Measurements from ENCODE around the gene RETN. TPM values are rescaled to one million over a fixed set of nuclear protein-coding genes. Genes with fewer than 3 reads are reported as not detected.

Gene RETN
- total and polyA plus RNA-seq, 9 donors, result 2.0 to 4.5 (median 2.7) TPM

- no peaks in the 10 kb centered on the region for H3K27me3 ChIP-seq (ENCODE audit: control insufficient read depth, insufficient read depth, low read length)
- peak overlapping the region; percentile 93 for H3K4me3 ChIP-seq (ENCODE audit: low read length)
- H3K9me3 ChIP-seq (replicated peaks; ENCODE audit: control insufficient read depth, low read depth, low read length), result no peaks in the 10 kb centered on the region
- no peak for DNase-seq
- H3K4me1 ChIP-seq (ENCODE audit: control insufficient read depth, insufficient read depth, low read length), result peaks cover 21% of the 10 kb centered on the region
- WGBS (ENCODE audit: insufficient coverage), result 7% methylated on average over 15 of the region's 15 CpGs
- H3K27ac ChIP-seq (ENCODE audit: low read length), result peak overlapping the region; percentile 48
- H3K36me3 ChIP-seq (ENCODE audit: control insufficient read depth, insufficient read depth, low read length), result peaks cover 34% of the 10 kb centered on the region
Observed at GRCh38 chr19:7628589-7629311, 40.1 kb upstream of the RETN start.

GRCh38 chr19:7629347-7630054 lies 39.3 kb upstream of the RETN start, which contains the start of the genes PET100 and XAB2:
Gene PET100 (plus strand): TSS chr19:7629793. CDS start chr19:7629834, 41 bp downstream.
Gene XAB2 (minus strand): TSS chr19:7629545. CDS start chr19:7629527, 18 bp downstream.
- H3K27ac ChIP-seq (ENCODE audit: low read length), result peak within 1 kb of the TSS; percentile 48
- DNase-seq, result peak; percentile 100
- peaks cover 21% of the 10 kb centered on the region for H3K4me1 ChIP-seq (ENCODE audit: control insufficient read depth, insufficient read depth, low read length)
- no peaks in the 10 kb centered on the region for H3K27me3 ChIP-seq (ENCODE audit: control insufficient read depth, insufficient read depth, low read length)
- under 1% methylated on average over 39 of the region's 40 CpGs for WGBS (ENCODE audit: insufficient coverage)
- H3K9me3 ChIP-seq (replicated peaks; ENCODE audit: control insufficient read depth, low read depth, low read length), result no peaks in the 10 kb centered on the region
- peak within 1 kb of the TSS; percentile 93 for H3K4me3 ChIP-seq (ENCODE audit: low read length)
- peaks cover 28% of the 10 kb centered on the region for H3K36me3 ChIP-seq (ENCODE audit: control insufficient read depth, insufficient read depth, low read length)

GRCh38 chr19:7631577-7631976 lies 37.3 kb upstream of the RETN start:
- H3K36me3 ChIP-seq (ENCODE audit: control insufficient read depth, insufficient read depth, low read length), result peaks cover 18% of the 10 kb centered on the region
- H3K4me3 ChIP-seq (ENCODE audit: low read length), result no peak overlapping the region
- WGBS (ENCODE audit: insufficient coverage), result 88% methylated on average over 9 of the region's 12 CpGs
- DNase-seq, result no peak
- no peak overlapping the region for H3K27ac ChIP-seq (ENCODE audit: low read length)
- peaks cover 14% of the 10 kb centered on the region for H3K27me3 ChIP-seq (ENCODE audit: control insufficient read depth, insufficient read depth, low read length)
- H3K4me1 ChIP-seq (ENCODE audit: control insufficient read depth, insufficient read depth, low read length), result peaks cover 21% of the 10 kb centered on the region
- H3K9me3 ChIP-seq (replicated peaks; ENCODE audit: control insufficient read depth, low read depth, low read length), result no peaks in the 10 kb centered on the region

GRCh38 chr19:7632340-7633203 lies 36.3 kb upstream of the RETN start:
- Histone ChIP-seq H3K27ac (ENCODE audit: low read length) (no peak overlapping the region), H3K27me3 (ENCODE audit: control insufficient read depth, insufficient read depth, low read length) (peaks cover 22% of the 10 kb centered on the region), H3K36me3 (ENCODE audit: control insufficient read depth, insufficient read depth, low read length) (peaks cover 10% of the 10 kb centered on the region), H3K9me3 (replicated peaks; ENCODE audit: control insufficient read depth, low read depth, low read length) (no peaks in the 10 kb centered on the region), H3K4me1 (ENCODE audit: control insufficient read depth, insufficient read depth, low read length) (peaks cover 21% of the 10 kb centered on the region), H3K4me3 (ENCODE audit: low read length) (no peak overlapping the region)
- 91% methylated on average over 33 of the region's 40 CpGs for WGBS (ENCODE audit: insufficient coverage)
- no peak for DNase-seq

GRCh38 chr19:7633698-7634097 lies 35.2 kb upstream of the RETN start, which contains the start of gene PCP2:
Gene PCP2 (minus strand): TSS chr19:7633719. CDS start chr19:7633457, 262 bp downstream.
- DNase-seq, result no peak
- 31% methylated on average over 2 of the region's 2 CpGs for WGBS (ENCODE audit: insufficient coverage)
- Histone ChIP-seq H3K36me3 (ENCODE audit: control insufficient read depth, insufficient read depth, low read length) (peaks cover 10% of the 10 kb centered on the region), H3K27ac (ENCODE audit: low read length) (no peak within 1 kb of the TSS), H3K27me3 (ENCODE audit: control insufficient read depth, insufficient read depth, low read length) (peaks cover 27% of the 10 kb centered on the region), H3K4me3 (ENCODE audit: low read length) (no peak within 1 kb of the TSS), H3K4me1 (ENCODE audit: control insufficient read depth, insufficient read depth, low read length) (peaks cover 11% of the 10 kb centered on the region), H3K9me3 (replicated peaks; ENCODE audit: control insufficient read depth, low read depth, low read length) (no peaks in the 10 kb centered on the region)

GRCh38 chr19:7635670-7636069 lies 33.2 kb upstream of the RETN start:
- Histone ChIP-seq H3K4me3 (ENCODE audit: low read length) (no peak overlapping the region), H3K9me3 (replicated peaks; ENCODE audit: control insufficient read depth, low read depth, low read length) (no peaks in the 10 kb centered on the region), H3K36me3 (ENCODE audit: control insufficient read depth, insufficient read depth, low read length) (peaks cover 10% of the 10 kb centered on the region), H3K27ac (ENCODE audit: low read length) (no peak overlapping the region), H3K4me1 (ENCODE audit: control insufficient read depth, insufficient read depth, low read length) (peaks cover 2% of the 10 kb centered on the region), H3K27me3 (ENCODE audit: control insufficient read depth, insufficient read depth, low read length) (peaks cover 27% of the 10 kb centered on the region)
- no peak for DNase-seq
- 86% methylated on average over 1 of the region's 6 CpGs for WGBS (ENCODE audit: insufficient coverage)

GRCh38 chr19:7636317-7636690 lies 32.5 kb upstream of the RETN start:
- H3K4me1 ChIP-seq (ENCODE audit: control insufficient read depth, insufficient read depth, low read length), result no peaks in the 10 kb centered on the region
- no peak overlapping the region for H3K27ac ChIP-seq (ENCODE audit: low read length)
- no peak for DNase-seq
- WGBS (ENCODE audit: insufficient coverage), result 60% methylated on average over 16 of the region's 16 CpGs
- H3K36me3 ChIP-seq (ENCODE audit: control insufficient read depth, insufficient read depth, low read length), result peaks cover 10% of the 10 kb centered on the region
- H3K4me3 ChIP-seq (ENCODE audit: low read length), result no peak overlapping the region
- H3K9me3 ChIP-seq (replicated peaks; ENCODE audit: control insufficient read depth, low read depth, low read length), result no peaks in the 10 kb centered on the region
- H3K27me3 ChIP-seq (ENCODE audit: control insufficient read depth, insufficient read depth, low read length), result peaks cover 27% of the 10 kb centered on the region

GRCh38 chr19:7636691-7637373 lies 32.0 kb upstream of the RETN start, which contains the start of gene STXBP2:
Gene STXBP2 (plus strand): TSS chr19:7637110. CDS start chr19:7637150, 40 bp downstream.
- H3K4me3 ChIP-seq (ENCODE audit: low read length), result peak within 1 kb of the TSS; percentile 27
- peak within 1 kb of the TSS; percentile 3 for H3K27ac ChIP-seq (ENCODE audit: low read length)
- H3K36me3 ChIP-seq (ENCODE audit: control insufficient read depth, insufficient read depth, low read length), result peaks cover 7% of the 10 kb centered on the region
- peaks cover 27% of the 10 kb centered on the region for H3K27me3 ChIP-seq (ENCODE audit: control insufficient read depth, insufficient read depth, low read length)
- no peaks in the 10 kb centered on the region for H3K4me1 ChIP-seq (ENCODE audit: control insufficient read depth, insufficient read depth, low read length)
- no peak for DNase-seq
- H3K9me3 ChIP-seq (replicated peaks; ENCODE audit: control insufficient read depth, low read depth, low read length), result no peaks in the 10 kb centered on the region
- 7% methylated on average over 60 of the region's 61 CpGs for WGBS (ENCODE audit: insufficient coverage)

- H3K9me3 ChIP-seq (replicated peaks; ENCODE audit: control insufficient read depth, low read depth, low read length), result no peaks in the 10 kb centered on the region
- H3K4me3 ChIP-seq (ENCODE audit: low read length), result peak overlapping the region; percentile 27
- 38% methylated on average over 16 of the region's 30 CpGs for WGBS (ENCODE audit: insufficient coverage)
- H3K4me1 ChIP-seq (ENCODE audit: control insufficient read depth, insufficient read depth, low read length), result no peaks in the 10 kb centered on the region
- no peaks in the 10 kb centered on the region for H3K36me3 ChIP-seq (ENCODE audit: control insufficient read depth, insufficient read depth, low read length)
- DNase-seq, result peak; percentile 27
- H3K27me3 ChIP-seq (ENCODE audit: control insufficient read depth, insufficient read depth, low read length), result peaks cover 27% of the 10 kb centered on the region
- H3K27ac ChIP-seq (ENCODE audit: low read length), result peak overlapping the region; percentile 3
Observed at GRCh38 chr19:7637374-7638256, 31.2 kb upstream of the RETN start.
